ENCODE data around the gene ASB13.
"Not testable (repeated sequence)": the region's sequence is repeated elsewhere in the genome, so short reads cannot be mapped to it uniquely, and the experiment has no call there.

The ASB13 gene

GRCh38 chr10:5622186-5622960 lies 44.0 kb downstream of the ASB13 start:
- no peak for DNase-seq

- DNase-seq, result not testable (repeated sequence)
Measured at GRCh38 chr10:5621371-5621770, 45.0 kb downstream of the ASB13 start.

- DNase-seq, result no peak
Measured at GRCh38 chr10:5620966-5621365, 45.4 kb downstream of the ASB13 start.

- DNase-seq, result no peak
Measured at GRCh38 chr10:5620223-5620721, 46.1 kb downstream of the ASB13 start.

GRCh38 chr10:5619362-5620211 lies 46.8 kb downstream of the ASB13 start:
- DNase-seq, result no peak

GRCh38 chr10:5618829-5619228 lies 47.6 kb downstream of the ASB13 start:
- DNase-seq, result no peak

- DNase-seq, result no peak
Measured at GRCh38 chr10:5618042-5618441, 48.4 kb downstream of the ASB13 start.

- DNase-seq, result no peak
Measured at GRCh38 chr10:5617521-5617920, 48.9 kb downstream of the ASB13 start.

- no peak for DNase-seq
Measured at GRCh38 chr10:5616836-5617235, 49.6 kb downstream of the ASB13 start.

GRCh38 chr10:5616046-5616445 lies 50.3 kb downstream of the ASB13 start:
- DNase-seq, result no peak

- no peak for DNase-seq
Measured at GRCh38 chr10:5615316-5615715, 51.1 kb downstream of the ASB13 start.

GRCh38 chr10:5614155-5614721 lies 52.2 kb downstream of the ASB13 start:
- no peak for DNase-seq

GRCh38 chr10:5613481-5614154 lies 52.8 kb downstream of the ASB13 start:
- DNase-seq, result no peak

GRCh38 chr10:5611899-5612680 lies 54.3 kb downstream of the ASB13 start:
- no peak for DNase-seq

GRCh38 chr10:5609952-5610616 lies 56.3 kb downstream of the ASB13 start:
- no peak for DNase-seq

- DNase-seq, result no peak
Measured at GRCh38 chr10:5608608-5609220, 57.7 kb downstream of the ASB13 start.

GRCh38 chr10:5607594-5607993 lies 58.8 kb downstream of the ASB13 start:
- no peak for DNase-seq

- DNase-seq, result no peak
Measured at GRCh38 chr10:5606864-5607263, 59.5 kb downstream of the ASB13 start.

- DNase-seq, result no peak
Measured at GRCh38 chr10:5606321-5606720, 60.1 kb downstream of the ASB13 start.

- no peak for DNase-seq
Measured at GRCh38 chr10:5604961-5605360, 61.4 kb downstream of the ASB13 start.
